Forelimb muscle (tissue), 1 donor: ENCODE data around the gene TSPAN15. TPM values are rescaled to one million over a fixed set of nuclear protein-coding genes. Genes with fewer than 3 reads are reported as not detected.
A peak's percentile ranks its signal among the peaks of the same experiment; 100 is the strongest.

Experiments
- DNase-seq: peaks from one replicate; pipeline ENCODE4 v3.0.0-alpha.2; 2013; ENCODE audit warnings: low read depth
- polyA plus RNA-seq: library from polyadenylated mRNA; unstranded; fragments of 120-200 nt; gene quantifications from one replicate; pipeline ENCODE4 v1.2.1, GENCODE V29; 2013; ENCODE audit not compliant: insufficient read length

Gene TSPAN15
- 69.5 TPM for polyA plus RNA-seq

DNA sequence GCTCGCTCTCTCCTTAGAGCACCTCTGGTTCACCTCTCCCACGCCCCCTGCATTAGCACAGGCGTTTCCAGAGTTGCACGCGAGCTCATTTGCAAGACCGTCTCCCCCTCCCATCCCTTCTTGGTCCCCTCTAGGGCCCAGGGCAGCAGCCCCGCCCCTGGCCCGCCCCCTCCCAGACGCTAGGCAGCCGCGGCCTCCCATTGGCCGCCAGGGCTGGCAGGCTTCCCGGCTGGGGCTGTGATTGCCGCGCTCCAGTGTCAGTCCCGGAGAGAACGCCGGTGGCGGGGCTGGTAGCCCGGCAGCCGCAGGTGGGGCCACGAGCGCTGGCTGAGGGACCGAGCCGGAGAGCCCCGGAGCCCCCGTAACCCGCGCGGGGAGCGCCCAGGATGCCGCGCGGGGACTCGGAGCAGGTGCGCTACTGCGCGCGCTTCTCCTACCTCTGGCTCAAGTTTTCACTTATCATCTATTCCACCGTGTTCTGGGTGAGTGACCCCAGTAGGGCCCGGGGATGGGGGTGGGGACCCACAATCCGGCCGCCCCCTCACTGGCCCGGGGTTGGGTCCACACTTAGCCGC, at the start of gene TSPAN15:
Gene TSPAN15, plus strand, starts transcription at position 257 of the 575 bp plus-strand sequence. Its CDS starts 130 bp downstream, at position 387.
- DNase-seq: no peak

GRCh38 chr10:69402386-69402785, 48.9 kb upstream of the TSPAN15 start:
- no peak for DNase-seq

DNA sequence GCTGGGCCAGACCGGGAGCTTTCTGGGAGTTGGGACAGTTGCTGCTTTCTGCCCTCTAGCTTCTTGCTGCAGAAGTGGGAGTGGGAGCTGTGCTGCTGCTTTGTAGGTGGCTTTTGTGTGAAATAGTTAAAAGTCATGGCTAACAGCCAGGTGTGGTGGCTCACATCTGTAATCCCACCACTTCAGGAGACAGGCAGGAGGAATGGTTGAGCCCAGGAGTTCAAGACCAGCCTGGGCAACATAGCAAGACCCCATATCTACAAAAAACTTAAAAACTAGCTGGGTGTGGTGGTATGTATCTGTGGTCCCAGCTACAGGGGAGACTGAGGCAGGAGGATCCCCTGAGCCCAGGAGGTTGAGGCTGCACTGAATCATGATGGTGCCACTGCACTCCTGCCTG, 48.2 kb upstream of the TSPAN15 start:
- DNase-seq: no peak

- no peak for DNase-seq
These were observed 47.7 kb upstream of the TSPAN15 start for GRCh38 chr10:69403519-69403918.

DNA sequence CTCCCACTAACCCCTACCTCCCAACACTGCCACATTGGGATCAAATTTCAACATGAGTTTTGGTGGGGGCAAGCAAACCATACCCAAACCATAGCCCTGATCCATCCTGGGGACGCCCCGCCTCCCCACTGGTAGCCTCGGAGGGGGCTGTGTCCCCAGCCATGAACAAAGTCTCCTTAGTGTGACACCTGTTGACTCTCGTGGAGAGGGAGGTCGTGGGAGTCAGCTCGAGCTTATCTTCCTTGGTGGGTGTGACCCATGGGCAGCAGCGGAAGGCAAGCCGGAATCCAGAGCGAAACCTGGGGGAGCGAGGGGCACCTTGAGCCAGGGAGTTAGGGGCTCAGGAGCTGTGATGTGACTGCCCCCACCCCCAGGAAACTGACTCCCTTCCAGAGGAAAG, 46.5 kb upstream of the TSPAN15 start:
- no peak for DNase-seq

- no peak for DNase-seq
These were observed 46.0 kb upstream of the TSPAN15 start for GRCh38 chr10:69405221-69405620.

DNA sequence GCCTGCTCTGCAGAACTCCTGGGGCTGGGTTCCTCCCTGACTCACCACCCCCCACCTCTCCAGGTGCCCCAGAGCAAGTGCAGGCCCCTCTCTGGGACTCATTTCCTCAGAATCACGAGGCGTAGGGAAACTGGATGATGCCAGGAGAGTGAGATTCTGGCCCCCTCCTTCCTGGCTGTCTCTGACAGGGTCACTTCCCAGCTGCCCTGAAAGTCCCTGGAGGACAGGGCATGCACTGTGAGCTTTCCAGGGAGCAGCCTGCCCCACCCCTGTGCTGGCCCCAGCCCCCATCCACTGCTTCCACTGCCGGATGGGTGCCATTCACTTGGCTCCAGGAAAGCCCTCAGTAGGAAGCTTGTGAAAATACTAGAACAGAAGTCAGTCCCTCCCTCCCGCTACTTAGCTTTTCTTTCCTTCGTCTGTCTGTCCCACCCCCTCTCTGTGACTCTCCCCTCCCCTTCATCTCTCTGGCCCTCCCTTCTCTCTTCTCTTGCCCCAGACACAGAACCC, 44.9 kb upstream of the TSPAN15 start:
- DNase-seq: no peak

- no peak for DNase-seq
These were observed 44.3 kb upstream of the TSPAN15 start for GRCh38 chr10:69406816-69407580.

DNA sequence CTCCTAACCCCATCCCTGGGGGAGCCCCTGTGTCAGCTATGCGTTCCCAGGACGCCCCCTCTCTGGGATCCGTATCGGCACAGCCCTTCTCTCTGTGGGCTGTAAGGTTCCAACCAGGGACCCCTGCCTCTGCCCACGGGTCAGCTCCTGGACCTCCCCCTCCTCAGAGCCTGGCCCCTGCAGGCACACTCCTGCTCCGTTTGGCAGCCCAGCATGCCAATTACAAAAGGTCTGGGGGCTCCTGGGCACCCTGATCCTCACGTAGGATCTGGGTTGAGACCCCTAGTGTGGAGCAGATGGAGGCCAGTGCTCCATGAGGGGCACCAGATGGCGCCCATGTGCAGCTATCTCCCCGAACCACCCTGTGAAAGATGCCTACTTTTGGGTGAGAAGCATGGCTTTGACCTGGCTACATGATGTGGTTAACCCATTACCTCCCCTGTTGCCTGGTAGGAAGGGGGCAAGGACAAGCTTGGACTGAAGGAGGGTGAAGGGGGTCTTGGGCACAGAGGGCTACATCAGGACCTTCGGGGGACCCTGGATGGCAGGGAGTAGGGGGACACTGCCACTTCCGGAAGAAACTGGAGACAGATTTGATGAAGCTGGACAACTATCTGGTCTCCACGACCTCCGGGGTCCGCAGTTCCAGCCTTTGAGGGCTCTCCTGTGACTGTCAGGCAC, 43.5 kb upstream of the TSPAN15 start:
- no peak for DNase-seq

- DNase-seq: peak; percentile 44
These were observed 42.7 kb upstream of the TSPAN15 start for GRCh38 chr10:69408318-69409175.

DNA sequence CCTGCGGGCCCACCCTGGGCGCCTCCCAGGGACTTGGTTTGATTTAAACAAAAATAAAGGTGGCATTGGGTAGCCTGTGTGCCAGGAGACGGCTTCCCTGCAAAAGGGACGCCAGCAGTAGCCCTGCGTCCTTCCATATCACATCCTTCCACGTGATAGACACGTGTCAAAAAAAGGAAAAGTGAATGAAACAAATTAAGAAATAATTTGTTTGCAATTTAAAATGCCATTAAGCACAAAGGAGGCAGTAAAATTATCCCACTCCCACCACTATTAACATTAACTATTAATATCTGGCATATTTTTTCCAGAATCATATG, 42.1 kb upstream of the TSPAN15 start:
- DNase-seq: no peak

GRCh38 chr10:69409968-69410367, 41.3 kb upstream of the TSPAN15 start:
- DNase-seq: no peak

GRCh38 chr10:69410487-69410886, 40.8 kb upstream of the TSPAN15 start:
- DNase-seq: no peak

DNA sequence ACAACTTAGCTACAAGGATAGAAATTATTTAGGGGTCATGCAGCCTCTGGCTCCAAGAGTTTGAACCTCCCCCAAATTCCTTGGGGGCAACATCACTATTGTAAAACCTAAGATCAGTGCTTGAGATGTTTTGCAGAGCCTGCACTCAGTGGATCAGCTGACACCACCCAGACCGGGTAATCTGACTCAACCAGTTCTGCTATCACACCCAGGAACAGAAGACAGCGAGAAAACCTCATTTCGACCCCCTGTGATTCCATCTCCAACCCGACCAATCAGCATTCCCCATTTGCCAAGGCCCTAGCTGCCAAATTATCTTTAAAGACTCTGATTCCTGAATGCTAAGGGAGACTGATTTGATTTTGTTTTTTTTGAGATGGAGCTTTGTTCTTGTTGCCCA, 39.8 kb upstream of the TSPAN15 start:
- DNase-seq: no peak

DNA sequence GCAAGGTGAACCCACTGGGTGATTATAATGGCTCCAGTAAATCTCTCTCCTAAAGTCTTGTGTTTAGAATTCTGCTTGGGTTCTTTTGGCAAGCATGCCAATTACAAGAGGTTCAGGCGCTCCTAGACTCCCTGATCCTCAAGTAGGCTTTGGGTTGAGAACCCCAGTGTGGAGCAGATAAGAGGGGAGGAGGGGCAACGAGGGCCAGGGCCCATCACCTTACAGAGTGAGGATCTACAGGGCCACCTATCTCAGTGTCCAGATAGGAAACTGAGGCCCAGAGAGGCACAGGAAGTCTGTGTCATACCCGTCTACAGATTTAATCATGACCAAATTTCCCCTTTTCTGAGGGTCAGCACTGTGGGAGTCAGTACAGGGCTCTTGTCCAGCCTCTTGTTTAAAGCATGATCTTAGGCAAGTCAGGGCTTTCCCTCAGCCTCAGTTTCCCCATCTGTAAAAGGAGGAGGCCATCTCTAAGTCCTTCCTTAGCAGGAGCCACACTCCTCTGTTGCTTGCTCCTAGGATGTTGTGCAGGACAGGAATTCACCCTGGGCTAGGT, 39.0 kb upstream of the TSPAN15 start:
- no peak for DNase-seq

DNA sequence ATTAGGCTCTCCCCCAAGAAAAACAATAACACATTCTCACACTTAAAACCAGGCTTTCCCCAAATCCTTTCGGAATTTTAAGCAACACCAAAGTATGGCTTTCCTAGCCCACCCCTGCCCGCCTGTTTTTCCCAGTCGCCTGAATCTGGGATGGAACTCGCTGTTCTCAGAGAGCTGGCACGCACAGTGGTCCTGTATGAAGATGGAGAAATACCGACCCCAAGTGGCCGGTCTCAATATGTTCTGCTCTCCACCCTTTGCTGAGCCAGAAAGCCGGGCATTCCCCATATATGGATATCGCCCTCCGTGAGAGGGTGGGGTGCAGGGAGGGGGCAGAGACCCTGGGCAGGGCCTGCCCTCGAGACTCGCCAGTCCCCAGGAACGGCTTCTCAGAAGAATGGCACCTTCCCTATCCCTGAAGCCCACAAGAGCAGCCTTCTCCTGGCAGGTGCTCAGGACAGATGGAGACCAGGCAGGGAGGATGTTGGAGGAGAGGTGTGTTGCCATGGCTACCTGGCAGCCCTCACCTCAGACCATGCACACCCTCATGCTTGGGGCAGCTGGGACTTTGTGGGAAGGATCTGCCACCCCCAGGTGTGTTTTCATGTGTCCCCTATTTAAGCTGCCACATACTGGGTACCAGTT, 37.9 kb upstream of the TSPAN15 start:
- DNase-seq: no peak

DNA sequence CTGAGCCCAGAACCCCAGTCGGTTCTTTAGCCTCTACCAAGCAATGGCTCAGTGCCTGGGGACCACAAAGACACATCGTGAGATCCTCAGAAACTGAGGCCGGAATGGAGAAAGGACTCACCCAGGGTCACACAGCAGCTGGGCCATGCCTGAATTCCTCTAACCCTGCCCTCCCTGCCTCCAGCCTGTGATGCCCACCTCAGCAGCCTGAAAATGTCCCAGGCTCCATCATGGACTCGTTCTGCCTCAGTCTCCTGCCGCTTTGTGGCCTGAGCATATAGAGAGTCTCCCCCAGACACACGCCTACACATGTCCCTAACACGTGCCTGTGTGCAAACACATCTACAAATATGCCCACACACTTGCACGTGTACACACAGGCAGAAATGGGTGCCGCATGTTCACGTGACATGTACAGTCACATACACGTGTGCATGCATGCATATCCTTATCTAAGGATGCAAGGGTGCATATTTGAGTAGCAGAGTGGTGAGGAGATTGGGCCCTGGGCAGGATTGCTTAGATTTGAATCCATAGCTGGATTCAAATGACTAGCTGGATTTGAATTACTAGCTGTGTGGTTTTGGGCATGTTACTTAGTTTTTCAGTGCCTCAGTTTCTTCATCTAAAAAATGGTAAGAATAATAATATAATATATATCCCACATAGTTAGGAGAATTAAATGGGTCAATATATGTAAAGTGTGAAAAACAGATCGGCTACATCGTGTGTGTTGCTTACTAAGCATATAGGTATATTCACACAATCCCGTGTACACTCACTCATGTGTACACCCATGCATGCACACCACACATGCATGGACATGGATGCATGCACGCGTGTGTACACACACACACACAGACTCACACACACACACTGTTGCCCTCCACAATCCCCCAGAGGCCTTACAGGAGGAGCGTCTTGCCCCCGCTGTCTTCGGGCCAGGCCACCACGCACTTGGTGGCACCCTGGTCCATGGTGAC, 36.9 kb upstream of the TSPAN15 start:
- no peak for DNase-seq

DNA sequence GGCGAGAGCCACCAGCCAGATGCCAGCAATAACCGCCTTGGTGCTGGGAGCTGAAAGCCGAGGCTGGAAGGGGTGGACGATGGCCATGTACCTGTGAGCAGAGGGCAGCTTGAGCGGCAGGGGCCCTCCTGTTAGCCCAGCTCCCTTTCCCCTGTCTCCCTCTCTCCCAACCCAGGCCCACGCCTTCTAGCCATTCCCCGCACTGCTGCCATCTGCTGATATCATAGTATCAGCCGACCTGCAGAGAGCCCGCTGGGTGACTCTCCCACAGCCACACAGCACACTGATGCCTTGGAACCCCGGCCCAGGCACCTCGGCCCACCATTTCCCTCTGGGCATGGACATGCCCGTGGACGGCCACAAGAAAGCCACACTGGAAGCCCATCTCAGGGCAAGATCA, 36.2 kb upstream of the TSPAN15 start:
- DNase-seq: no peak

- no peak for DNase-seq
These were observed 35.3 kb upstream of the TSPAN15 start for GRCh38 chr10:69415951-69416350.

- no peak for DNase-seq
These were observed 34.6 kb upstream of the TSPAN15 start, which contains the start of gene TACR2 for GRCh38 chr10:69416695-69417094. Gene TACR2, minus strand, starts transcription at chr10:69416918. Its CDS starts 595 bp downstream, at chr10:69416323.
